ENCODE data around the gene ARMC12. TPM values are rescaled to one million over a fixed set of nuclear protein-coding genes. Genes with fewer than 3 reads are reported as not detected.

The ARMC12 gene
- total and polyA plus RNA-seq, 8 donors = 0.45 to 1.7 (median 0.84) TPM

- Histone ChIP-seq H3K27me3 (no peaks in the 10 kb centered on the region), H3K27ac (no peak overlapping the region), H3K36me3 (no peaks in the 10 kb centered on the region), H3K4me1 (peaks cover 20 to 67% of the 10 kb centered on the region in 2 donors), H3K9me3 (no peaks in the 10 kb centered on the region), H3K4me3 (no peak overlapping the region)
- intact Hi-C loops (cut with DNase I) = loop anchor here (5.0 to 10.0 kb wide), 2 partner anchors 151 to 153 kb away; no protein-coding TSS in a partner anchor
- DNase-seq = no peak
- TF ChIP-seq, protein P1, sequence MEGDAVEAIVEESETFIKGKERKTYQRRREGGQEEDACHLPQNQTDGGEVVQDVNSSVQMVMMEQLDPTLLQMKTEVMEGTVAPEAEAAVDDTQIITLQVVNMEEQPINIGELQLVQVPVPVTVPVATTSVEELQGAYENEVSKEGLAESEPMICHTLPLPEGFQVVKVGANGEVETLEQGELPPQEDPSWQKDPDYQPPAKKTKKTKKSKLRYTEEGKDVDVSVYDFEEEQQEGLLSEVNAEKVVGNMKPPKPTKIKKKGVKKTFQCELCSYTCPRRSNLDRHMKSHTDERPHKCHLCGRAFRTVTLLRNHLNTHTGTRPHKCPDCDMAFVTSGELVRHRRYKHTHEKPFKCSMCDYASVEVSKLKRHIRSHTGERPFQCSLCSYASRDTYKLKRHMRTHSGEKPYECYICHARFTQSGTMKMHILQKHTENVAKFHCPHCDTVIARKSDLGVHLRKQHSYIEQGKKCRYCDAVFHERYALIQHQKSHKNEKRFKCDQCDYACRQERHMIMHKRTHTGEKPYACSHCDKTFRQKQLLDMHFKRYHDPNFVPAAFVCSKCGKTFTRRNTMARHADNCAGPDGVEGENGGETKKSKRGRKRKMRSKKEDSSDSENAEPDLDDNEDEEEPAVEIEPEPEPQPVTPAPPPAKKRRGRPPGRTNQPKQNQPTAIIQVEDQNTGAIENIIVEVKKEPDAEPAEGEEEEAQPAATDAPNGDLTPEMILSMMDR (IDR thresholded peaks at IDR 0.05) = no peak
- no peak for ATAC-seq
Observed at GRCh38 chr6:35735452-35735851, 1.4 kb upstream of the ARMC12 start.

GRCh38 chr6:35736253-35736894 lies 458 bp upstream of the ARMC12 start:
- H3K4me1 ChIP-seq = peaks cover 20 to 60% of the 10 kb centered on the region in 2 donors
- peak; percentile 36 for ATAC-seq
- H3K36me3 ChIP-seq = no peaks in the 10 kb centered on the region
- no peak overlapping the region for H3K27ac ChIP-seq
- TF ChIP-seq, protein P1 (IDR thresholded peaks at IDR 0.05) = peak; percentile 84 to 90
- DNase-seq = peak in 3 of 4 donors; percentile 71 to 88 (median 72)
- intact Hi-C loops (cut with DNase I) = loop anchor here (2.0 to 10.0 kb wide), 3 partner anchors 152 to 214 kb away; no protein-coding TSS in a partner anchor
- H3K27me3 ChIP-seq = no peaks in the 10 kb centered on the region
- H3K4me3 ChIP-seq = no peak overlapping the region
- no peaks in the 10 kb centered on the region for H3K9me3 ChIP-seq

DNA sequence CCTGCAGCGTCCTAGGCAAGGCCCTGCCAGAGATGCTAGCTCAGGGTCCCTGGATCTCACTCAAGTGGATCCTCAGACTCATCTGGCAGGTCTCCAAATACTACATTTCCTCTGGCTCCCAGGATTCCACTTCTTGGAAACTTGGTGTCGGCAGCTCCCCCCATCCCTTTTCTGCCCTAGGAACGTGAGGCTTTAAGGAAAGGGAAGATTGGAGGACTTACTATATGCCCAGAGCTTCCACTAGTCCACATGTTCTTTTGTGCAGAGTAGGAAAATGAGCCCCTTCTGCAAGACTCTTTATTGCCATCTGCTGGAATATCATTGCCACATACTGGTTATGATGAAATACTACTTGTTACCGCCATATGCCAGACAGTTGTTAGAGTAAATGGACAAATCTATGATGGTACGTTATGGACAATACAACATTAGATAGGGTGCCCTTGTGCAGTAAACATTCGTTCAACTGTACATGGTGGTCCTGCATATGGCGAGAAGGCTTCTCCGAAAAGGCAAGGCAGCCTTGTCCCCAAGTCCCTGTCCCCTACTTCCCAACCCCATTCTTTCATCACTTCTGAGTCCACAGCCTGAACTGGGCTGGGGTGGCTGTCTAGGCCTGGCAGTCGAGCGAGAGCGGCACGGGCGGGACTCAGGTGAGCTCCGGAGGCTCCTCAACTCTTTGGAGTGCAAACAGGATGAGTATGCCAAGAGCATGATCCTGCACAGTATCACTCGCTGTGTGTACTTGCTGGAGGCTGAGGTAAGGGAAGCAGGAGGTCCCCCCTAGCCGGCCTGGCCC lies 780 bp downstream of the ARMC12 start:
- Histone ChIP-seq H3K27me3 (no peaks in the 10 kb centered on the region), H3K4me3 (no peak overlapping the region), H3K4me1 (peaks cover 17 to 53% of the 10 kb centered on the region in 2 donors), H3K9me3 (no peaks in the 10 kb centered on the region), H3K27ac (no peak overlapping the region), H3K36me3 (no peaks in the 10 kb centered on the region)
- DNase-seq = peak in 2 of 4 donors; percentile 71 to 81
- TF ChIP-seq, protein P1 (IDR thresholded peaks at IDR 0.05) = peak; percentile 73 to 81
- peak; percentile 90 for ATAC-seq
- intact Hi-C loops (cut with DNase I) = loop anchor here (2.0 to 10.0 kb wide), 3 partner anchors 153 to 215 kb away; no protein-coding TSS in a partner anchor

DNA sequence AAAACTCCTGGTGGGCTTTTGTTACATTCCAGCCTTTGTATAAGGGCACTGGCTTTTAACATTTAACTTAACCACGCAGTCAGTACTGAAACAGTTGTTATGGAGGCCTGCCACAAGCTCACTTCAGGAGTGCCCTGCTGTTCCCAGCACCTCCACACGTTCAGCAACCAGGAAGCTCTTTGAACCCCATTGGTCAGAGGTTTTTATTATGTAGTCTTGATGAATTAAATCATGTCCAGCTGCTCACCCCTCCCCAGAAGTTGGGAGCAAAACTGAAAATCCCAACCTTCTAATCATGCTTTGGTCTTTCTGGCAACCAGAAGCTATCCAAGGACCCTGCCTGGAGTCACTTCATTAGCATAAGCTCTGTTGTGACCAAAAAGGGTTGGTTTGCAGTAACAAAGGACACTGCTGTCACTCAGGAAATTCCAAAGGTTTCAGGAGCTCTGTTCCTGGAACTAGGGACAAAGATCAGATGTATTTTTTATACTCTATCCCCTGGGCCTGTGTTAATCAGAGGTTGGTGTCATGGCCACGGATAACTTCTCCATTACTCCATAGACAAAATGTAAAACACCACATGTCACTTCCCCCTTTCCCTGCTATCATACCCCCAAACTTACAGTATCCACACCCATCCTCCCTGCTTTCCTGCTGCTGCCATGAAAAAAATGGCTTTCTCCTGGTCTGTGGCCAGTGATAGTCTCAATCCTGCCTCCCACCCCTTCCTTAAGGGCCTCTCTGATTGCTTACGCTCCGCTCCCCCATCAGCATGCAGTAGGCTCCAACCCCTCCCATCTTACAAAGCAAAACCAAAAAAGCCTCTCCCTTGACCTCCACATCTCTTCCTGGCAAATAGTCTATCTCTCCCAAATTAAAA lies 3.1 kb downstream of the ARMC12 start:
- Histone ChIP-seq H3K36me3 (no peaks in the 10 kb centered on the region), H3K27ac (no peak overlapping the region), H3K27me3 (no peaks in the 10 kb centered on the region), H3K4me1 (peaks cover 9 to 31% of the 10 kb centered on the region in 2 donors), H3K4me3 (no peak overlapping the region), H3K9me3 (no peaks in the 10 kb centered on the region)
- TF ChIP-seq, protein P1 (IDR thresholded peaks at IDR 0.05) = no peak
- no peak for DNase-seq
- ATAC-seq = no peak
- intact Hi-C loops (cut with DNase I) = loop anchor here (5.0 to 10.0 kb wide), 2 partner anchors 155 to 158 kb away; no protein-coding TSS in a partner anchor

Data from left lung (tissue), 10 donors.